Right lobe of liver (tissue), 4 donors: ENCODE measurements around the gene SNAPC3.

Experiments
- CTCF ChIP-seq, 4 donors: fragments of 200-600 bp in 3 of 4; fragments of 450-650 bp in 1 of 4; IDR thresholded peaks; one replicate each; pipeline versions ENCODE4 v1.5.1 to v1.8.0; 2016 to 2022; ENCODE audit warnings: antibody characterized with exemption in 4 of 4, mild to moderate bottlenecking in 2 of 4
- POLR2A ChIP-seq: fragments of 450-650 bp; IDR thresholded peaks from one replicate; pipeline ENCODE4 v1.6.1; 2017; ENCODE audit warnings: antibody characterized with exemption, mild to moderate bottlenecking
- donor health status: DM: no; HTN: no; CAD: no.
- donor health status: DM: no; HTN: no; CAD: no.
- donor health status: DM: no; HTN: yes; CAD: no.

- no peak for TF ChIP-seq POLR2A
- TF ChIP-seq CTCF (IDR thresholded peaks at IDR 0.05), result no peak
Measured at GRCh38 chr9:15498246-15498995, 75.7 kb downstream of the SNAPC3 start.
